Epidermal melanocyte (primary cell): Measurements from ENCODE around the gene RIC8B.

Experiments used
- DNase-seq: peaks from one replicate; pipeline ENCODE4 v3.0.0; 2011; ENCODE audit warnings: low spot score; ENCODE audit not compliant: insufficient read length

Gene RIC8B

DNA sequence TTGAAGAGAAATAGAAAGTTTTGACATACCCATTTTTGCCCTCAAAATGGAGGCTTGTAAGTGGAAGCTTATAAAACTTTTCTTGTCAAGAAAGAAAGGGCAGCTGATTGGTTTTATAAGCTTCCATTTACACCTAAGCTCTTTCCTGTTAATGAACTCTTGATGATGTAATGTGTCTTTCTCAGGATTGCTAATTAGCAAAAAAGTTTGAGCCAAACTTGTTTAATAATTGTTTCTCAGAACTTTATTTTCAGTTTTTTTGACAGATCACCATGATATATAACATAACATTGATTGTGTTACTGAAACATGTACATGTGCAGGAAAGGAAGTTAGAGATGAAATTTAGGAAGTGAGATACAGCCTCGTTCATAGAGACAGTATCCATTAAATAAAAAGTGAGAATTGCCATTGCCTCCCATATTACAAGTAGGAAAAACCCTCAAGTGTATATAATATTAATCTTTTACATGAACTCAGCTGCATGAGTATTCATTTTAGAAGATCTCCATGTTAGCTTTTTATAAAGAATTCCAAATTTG is 26.8 kb downstream of the RIC8B start:
- DNase-seq, result no peak

DNA sequence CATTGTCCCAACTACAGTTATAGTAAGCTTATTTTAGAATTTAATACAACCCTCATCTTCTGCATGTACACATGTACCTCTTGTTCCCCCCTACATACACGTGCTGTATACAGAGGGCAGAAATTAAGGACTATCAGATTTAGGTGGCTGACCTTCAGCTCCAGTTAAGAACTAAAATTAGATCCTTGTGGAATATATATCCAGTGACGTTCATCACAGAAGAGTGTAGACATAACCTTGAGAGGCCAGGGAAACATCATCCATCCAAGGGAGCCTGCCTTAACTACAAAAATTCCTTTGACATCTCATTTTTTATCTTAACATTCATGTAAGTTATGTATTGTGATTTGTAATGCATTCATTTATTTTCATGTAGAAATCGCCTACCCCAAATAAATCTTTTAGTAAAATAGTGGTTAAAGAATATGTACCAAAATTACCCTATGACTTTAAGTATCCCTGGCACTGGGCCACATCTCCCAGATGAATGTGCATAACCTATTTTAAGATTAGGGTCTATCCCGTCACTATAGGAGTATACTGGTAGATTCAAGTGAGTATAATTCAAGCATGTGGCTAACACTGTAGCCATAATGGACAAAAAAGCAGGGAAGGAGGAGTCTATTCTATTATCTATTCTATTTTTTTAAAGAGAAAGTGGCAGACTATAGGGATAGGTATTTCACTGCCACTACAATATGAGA is 27.5 kb downstream of the RIC8B start:
- no peak for DNase-seq

DNA sequence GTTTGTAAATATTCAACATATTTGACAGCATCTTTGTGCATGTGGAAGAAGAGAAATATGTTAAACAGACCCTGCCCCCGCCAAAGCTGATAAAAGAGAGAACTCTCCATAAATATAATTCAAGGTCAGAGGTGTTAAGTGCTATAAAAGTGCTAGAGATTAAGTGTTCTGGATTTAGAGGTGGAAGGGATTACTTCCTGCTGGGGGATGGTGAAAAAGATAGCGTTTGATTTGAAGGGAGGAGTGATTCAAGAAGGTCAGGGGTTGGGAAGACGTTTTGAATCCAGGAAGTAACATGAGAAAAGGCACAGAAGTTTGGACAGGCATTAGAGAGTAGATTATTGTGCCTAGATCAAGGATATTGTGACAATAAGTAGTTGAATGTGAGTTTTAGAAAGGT is 30.2 kb downstream of the RIC8B start:
- DNase-seq, result no peak

DNA sequence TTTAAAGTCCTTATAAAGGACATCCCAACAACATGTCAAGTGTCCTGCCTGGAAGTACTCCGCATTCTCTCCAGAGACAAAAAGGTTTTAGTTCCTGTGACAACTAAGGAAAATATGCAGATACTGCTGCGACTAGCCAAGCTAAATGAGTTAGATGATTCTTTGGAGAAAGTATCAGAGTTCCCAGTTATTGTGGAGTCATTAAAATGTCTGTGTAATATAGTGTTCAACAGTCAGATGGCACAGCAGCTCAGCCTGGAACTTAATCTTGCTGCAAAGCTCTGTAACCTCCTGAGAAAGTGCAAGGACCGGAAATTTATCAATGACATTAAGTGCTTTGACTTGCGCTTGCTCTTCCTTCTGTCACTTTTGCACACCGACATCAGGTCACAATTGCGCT is 40.2 kb downstream of the RIC8B start:
- DNase-seq, result no peak

DNA sequence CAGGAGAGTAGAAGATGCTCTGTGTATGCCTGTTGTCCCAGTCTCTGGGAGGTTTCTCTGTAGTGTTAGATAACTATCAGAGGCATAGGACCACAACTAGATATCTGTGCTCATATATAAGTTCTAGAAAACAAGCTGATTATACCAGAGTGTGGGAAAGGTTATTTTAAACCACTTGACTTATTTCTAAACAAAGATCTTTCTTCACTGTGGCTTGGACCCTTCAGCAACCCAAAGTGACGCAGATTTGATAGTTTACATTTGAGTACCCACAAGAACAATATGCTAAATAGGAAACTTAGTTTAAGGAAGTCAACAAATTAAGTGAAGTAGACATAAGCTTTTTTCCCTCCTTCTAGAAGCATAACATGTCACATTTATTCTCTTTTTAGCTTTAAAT is 41.3 kb downstream of the RIC8B start:
- no peak for DNase-seq

DNA sequence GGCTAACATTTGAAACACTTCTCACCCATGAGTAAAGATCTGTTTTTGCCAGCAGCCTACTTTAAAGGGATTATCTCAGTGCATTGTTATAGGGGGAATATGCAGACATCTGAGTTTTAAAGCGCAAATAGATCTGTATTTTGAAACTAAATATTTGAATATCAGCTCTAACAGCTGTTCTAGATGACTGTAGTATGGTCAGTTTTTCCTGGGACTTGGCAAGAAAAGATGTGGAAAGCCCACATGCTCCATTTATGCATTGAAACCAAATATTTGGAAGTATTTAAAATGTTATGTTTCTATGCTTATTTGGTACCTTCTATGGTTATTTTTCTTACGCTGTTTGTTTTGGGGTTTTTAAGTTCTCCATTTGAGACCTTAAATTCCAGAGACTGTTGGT is 41.7 kb downstream of the RIC8B start:
- DNase-seq, result no peak

DNA sequence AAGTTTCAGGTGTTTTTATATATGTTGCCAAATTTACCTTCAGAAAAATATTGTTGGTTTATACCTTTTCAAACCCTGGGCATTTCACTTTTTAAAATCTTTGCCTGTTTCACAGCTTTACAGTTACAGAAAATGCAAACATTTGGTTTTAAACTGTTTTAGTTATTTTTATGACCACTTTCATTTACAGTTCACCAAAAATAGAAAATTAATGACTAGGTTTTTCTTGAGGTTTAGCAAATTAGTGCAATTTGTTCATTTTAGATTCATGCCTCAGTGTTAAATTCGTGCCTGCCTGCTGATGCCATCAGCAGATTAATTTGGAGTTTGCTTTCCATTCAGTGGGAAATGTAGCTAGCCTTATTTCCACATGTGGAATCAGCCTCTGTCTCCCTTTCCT is 45.5 kb downstream of the RIC8B start:
- DNase-seq, result no peak

DNA sequence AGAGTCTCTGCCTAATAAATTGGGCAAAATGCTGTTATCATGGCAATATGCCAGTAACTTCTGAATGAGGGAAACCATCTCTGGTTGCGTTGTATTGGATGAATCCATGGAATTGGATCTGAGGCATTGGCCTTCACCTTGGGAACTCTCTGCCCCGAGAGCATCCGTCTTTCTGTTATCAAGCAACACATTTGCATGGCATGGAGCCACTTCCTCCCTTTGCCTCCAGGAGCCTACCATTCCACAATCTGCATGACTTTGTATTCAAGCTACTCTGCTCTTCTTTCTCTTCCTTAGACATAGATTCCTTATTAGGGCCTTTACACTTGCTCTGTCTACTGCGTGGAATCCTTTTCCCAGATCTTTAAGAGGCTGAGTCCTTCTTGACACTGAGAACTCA is 57.2 kb downstream of the RIC8B start:
- DNase-seq, result no peak

DNA sequence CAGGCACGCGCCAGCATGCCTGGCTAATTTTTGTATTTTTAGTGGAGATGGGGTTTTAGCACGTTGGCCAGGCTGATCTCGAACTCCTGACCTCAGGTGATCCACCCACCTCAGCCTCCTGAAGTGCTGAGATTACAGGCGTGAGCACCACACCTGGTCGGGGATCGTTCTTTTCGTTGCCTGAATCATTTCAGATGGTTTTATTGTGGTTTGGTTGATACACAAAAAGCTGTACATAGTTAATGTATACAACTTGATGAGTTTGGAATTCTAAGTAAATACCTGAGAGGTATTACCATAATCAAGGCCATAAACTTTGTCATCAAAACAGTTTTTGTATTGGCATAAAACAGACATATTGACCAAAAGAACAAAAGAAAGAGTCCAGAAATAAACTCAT is 63.3 kb downstream of the RIC8B start:
- no peak for DNase-seq

DNA sequence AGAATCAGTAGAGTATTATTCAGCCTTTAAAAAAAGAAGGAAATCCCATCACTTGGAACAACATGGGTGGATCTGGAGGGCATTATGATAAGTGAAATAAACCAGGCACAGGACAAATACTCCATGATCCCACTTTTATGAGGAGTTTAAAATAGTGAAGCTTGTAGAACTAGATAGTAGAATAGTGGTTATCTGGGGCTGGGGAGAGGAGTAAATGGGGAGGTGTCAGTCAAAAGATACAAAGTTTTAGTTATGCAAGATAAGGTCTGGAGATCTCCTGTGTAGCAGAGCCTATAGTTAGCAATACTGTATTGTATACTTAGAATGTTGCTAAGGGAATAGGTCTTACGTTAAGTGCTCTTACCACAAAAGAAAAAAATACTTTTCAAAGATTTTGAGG is 64.9 kb downstream of the RIC8B start:
- DNase-seq, result no peak

DNA sequence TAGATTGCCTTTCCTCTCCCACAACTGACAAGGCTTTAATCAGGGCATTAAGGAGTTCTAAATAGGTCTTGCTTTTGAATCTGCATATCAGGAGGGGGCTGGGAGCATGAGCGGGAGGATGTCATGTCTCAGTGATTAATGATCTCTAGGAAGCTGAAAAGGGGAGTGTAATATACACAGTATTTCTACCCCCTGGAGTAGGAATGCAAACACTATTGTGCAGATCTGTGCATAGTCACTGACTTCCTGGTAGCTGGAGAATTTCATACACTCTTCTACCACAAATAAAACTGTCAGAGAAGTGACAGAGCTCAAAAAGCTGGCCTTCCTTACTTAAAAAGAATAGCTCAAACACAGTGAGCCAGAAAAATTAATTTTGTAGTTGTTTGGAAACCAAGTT is 65.8 kb downstream of the RIC8B start:
- no peak for DNase-seq

DNA sequence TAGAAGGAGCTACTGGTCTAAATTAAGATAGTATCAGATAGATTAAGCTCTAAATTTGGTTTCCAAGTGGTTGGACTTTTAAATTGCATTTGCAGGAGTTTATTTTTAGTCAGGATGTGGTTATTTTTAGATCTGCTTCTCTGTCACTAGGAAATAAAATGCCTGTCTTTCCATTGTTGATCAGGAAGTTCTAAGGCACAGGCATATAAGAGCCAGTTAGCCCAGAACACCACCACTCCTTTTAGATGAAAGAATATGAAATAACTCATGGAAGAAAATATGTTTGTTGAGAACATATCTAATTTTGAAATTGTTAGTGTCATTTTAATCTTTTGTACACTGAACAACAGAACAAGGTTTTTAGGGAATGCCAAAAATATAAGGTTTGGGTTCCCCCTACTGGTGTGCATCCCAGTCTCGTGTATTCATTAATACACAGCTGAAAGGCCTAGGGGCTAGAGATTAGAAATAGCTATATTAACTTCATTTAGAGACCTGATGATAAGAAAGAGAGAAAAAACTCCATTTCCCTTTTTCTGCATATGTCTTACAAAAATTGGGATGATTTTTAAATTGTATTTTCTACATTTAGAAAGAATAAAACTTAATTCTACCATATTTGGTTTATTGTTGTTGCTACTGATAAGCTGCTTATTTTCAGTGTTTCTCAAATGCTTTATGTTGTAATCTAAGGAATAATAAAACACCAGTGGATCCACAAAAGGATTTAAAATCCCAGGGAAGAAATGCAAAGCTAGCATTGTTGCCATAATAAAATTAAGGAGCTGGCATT is 67.2 kb downstream of the RIC8B start:
- DNase-seq, result peak; percentile 61

DNA sequence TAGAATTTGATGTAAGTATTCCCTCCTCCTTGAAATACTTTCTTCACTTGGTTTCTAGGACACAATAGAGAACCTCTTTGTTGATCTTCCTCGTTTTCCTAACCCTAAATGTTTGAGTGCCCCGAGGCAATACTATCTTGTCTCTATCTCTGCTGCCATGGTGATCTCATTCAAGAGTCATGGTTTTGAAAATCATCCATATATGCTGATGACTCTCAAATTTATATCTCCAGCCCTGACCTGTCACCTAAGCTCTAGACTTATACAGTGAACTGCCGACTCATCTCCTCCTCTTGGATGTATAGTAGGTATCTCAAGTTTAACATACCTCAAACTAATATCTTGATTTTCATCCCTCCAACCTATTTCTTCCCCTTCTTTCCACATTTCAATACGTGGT is 71.4 kb downstream of the RIC8B start:
- no peak for DNase-seq

DNA sequence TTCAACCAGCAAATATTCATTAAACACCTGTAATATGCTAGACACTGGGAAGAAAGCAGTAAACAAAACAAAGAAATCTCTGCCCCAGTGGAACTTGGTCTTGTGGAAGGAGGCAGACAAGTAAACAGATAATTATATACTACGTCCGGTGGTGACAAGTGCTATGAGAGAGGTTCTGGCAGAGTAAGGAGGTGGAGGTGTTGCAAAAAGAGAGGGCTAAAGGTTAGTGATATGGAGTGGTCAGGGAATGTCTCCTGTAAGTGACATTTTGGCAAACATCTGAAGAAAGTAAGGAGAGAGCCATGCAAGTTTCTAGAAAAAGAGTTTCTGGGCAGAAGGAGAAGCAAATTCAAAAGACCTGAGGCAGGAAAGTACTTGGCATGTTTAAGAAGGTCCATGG is 73.4 kb downstream of the RIC8B start:
- no peak for DNase-seq

DNA sequence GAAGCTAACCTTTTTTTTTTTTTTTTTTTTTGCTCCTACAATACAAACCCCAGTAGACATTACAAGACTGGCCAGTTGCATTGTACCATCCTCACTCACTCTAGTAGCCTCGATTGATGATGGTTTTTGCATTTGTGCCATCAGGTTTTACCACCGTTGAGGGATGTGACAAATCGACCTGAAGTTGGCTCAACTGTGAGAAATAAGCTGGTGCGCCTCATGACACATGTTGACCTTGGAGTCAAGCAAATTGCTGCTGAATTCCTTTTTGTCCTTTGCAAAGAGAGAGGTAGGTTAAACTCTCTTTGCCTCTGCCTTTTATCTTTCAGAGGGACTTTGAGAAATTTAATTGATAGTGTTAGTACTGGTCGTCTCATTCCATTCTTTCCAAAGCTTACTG is 76.8 kb downstream of the RIC8B start:
- no peak for DNase-seq

DNA sequence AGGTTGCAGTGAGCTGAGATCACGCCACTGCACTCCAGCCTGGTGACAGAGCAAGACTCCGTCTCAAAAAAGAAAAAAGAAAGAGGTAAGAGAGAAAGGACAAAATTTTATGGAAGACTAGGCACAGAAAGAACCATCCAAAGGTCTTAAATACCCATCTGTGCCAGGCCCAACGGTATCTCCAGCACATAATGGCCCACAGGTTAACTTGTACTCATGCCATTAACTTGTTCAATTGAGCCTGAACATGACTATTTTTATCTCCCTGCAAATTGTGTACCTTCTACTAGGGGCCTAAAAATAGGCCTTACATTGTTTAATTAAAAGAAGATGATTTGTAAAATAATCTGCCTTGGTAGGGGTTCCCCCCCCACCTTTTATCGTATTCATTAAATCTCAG is 80.2 kb downstream of the RIC8B start:
- no peak for DNase-seq

DNA sequence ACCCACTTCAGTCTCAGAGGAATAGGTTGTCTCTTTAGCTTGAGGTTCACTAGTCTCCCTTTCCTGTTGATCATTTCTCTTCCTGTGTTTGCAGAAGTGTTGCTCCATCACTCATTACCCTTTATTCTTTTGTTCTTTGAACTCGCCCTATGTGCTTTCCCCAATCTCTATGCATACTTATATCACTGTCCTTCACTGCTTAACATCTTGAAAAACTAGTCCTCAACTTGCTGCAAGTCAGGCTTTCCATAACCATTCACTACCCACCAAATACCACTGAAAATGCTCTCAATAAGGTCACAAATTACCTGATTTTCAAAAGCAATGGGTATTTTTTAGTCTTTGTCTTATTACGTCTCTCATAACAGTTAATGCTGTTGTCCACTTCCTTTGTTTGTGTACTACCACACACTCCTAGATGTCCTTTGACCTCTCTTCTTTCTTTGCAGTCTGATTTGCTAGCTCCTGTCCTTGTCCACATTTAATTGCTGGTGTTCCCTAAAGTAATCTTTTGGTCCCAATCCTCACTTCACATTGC is 80.8 kb downstream of the RIC8B start:
- no peak for DNase-seq

DNA sequence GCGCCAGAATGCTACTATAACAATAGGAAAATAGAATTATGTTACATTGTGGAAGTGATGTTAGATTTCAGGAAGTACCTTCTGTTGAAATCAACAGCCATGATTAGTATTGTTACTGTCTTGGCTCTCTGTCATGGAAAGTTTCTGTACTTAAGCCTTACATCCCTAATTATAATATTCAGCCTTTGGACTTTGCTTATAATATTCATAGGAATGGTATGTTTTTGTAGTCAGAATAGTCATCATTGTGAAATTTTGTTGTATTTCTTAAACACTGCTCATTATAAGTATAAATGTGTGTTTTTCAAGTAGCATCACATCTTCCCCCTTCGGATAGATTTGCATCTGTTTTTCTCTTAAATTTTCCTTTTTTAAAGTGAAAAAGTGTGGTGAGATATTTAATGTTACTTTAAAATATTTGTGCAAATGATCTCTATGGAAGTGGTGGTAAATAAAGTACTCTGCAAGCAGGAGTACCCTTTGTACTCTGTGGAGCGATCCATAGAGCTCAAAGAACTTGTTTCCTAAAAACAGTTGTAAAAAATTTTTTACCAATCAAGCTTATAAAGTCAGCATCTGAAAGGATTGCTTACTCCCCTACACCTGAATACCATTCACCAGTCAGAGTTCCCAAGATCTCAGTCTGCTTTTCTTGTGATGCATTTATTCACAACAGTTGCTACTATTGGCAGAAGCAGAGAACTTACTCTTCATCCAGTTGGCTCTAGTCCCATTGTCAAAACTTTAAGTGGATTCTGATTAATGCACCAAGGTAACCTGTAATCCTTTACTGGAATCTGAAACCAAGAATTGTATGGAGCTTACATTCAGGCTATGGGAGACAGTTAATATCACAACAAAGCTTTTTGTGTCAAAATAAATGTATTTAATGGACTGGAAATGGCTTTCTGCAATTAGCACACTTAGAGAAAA is 87.8 kb downstream of the RIC8B start:
- DNase-seq, result no peak

DNA sequence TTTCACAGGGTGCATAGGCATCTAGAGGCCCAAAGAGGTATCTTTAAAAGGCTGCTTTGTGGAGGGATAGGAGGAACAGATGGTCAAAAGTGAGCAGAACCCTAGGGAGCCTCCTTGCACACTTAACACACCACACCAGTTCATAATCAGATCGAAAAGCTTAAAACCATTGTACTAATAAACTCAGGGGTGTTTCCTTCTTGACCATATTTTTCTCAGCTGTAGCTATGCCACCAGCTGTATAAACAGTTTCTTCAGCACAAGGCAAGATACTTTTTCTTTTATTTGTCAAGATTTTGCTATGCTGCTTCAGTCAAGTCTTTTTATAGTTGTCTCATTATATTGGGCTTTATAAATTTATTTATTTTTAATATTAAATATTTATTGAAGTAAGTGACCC is 88.7 kb downstream of the RIC8B start:
- no peak for DNase-seq

DNA sequence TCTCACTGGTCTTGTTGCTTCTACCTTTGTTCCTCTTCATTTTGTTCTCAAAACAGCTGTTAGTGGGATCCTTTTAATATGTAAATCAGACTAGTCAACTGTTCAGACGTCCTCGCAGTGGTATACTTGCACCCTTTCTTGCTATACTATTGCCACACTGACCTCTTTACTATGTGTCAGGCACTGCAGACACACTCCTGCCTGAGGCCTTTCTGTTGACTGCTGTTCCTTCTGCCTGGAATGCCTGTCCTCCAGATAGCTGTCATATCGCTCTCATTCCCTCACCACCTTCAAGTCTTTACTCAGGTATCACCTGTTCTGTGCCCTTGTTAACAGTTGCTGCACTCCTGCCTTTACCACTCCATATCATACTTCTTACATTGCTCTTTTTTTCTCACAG is 91.2 kb downstream of the RIC8B start:
- no peak for DNase-seq

DNA sequence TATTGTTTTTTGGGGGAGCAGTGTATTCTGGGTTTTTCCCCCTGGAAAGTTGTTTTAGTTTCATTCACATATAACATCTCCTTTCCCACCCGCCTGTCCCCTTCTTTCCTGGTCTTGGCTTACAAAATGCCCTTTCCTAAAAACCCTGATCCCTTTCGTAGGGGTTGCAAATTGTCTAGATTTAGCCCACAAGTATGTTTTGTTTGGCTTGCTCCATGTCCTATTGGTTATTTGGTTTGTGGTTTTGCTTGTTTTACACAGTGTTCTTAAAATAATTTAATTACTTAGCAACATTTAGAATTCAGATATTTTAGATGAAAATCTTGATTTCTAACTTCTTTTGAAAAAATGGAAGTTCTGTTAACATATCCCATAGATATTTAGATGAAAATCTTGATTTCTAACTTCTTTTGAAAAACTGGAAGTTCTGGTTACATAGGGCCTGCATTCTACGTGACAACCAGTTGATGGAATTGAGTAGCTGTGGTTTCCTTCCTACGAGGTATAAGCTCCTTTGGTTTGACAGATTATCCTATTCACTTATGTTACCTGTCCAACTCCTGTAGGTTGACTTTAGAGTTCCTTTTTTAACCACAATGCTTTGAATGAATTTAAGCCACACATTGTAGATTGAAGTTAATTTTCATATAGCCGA is 92.1 kb downstream of the RIC8B start:
- no peak for DNase-seq
